HG02798 (cell line): ENCODE data around the gene WHRN.

Source experiments
- ATAC-seq: cut with Tn5 transposase; IDR thresholded peaks from one replicate; pipeline ENCODE4 v1.9.1; 2021; ENCODE audit warnings: mild to moderate bottlenecking; ENCODE audit not compliant: unreplicated experiment, poor library complexity

WHRN gene

GRCh38 chr9:114428466-114428865 lies 76.8 kb downstream of the WHRN start:
- ATAC-seq, result no peak

DNA sequence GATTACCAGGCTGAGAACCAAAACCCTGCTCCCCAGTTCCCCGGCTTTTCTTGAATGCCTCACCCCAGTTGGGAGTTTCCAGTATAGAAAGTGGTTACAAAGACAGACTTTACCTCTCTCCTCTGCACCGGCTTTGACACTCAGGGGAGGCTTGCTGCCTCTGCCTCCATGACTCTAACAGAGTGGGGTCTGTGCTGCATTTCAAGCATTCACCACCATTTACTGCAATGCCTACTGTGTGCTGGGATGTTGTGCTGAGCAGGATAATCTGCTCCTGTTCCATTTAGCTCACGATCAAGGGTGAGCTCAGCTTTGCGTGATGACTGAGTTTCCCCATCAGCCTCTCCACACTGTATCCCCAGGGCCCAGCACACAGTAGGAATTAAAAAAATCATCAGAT lies 77.6 kb downstream of the WHRN start:
- ATAC-seq, result no peak

GRCh38 chr9:114426046-114426948 lies 79.0 kb downstream of the WHRN start:
- ATAC-seq, result no peak

GRCh38 chr9:114425126-114425525 lies 80.1 kb downstream of the WHRN start:
- no peak for ATAC-seq

- ATAC-seq, result no peak
These were observed 81.1 kb downstream of the WHRN start for GRCh38 chr9:114424126-114424525.

DNA sequence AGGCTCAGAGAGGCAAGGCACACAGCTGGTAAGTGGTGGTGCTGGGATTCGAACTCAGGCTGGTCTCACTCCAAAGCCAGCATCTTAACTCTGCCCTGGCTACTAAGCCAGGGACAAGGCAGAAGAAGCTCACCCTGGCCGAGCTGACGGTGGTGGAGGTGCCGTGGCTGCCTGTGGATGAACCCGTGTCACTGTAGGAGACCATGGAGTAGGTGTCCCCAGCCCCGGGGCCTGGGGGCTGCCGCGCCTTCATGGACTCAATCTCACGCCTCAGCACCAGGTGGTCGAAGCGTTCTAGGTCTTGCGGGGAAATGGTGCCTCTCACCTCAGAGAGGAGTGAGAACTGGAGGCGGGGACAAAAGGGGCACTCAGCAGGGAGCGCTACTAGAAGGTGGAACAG lies 82.1 kb downstream of the WHRN start:
- ATAC-seq, result no peak

GRCh38 chr9:114421147-114421546 lies 84.1 kb downstream of the WHRN start:
- ATAC-seq, result no peak

DNA sequence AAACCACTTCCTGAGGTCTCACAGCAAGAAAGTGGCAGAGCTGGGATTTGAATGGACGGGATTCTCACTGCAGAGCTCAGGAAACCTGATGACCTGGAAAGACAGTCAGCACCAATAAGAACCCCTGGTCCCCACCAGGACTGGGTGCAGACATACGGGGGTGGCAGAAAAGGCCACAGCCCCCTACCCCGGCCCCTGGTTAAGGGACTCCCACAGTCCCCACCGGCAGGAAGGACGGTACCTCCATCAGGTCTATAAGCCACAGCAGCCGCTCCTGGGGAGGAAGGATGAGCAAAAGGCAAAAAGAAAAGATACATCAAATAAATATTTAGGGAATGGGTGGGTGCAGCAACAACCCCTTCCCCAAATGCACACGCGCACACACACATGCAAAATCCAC lies 85.5 kb downstream of the WHRN start:
- no peak for ATAC-seq

GRCh38 chr9:114418053-114418452 lies 87.2 kb downstream of the WHRN start:
- no peak for ATAC-seq

DNA sequence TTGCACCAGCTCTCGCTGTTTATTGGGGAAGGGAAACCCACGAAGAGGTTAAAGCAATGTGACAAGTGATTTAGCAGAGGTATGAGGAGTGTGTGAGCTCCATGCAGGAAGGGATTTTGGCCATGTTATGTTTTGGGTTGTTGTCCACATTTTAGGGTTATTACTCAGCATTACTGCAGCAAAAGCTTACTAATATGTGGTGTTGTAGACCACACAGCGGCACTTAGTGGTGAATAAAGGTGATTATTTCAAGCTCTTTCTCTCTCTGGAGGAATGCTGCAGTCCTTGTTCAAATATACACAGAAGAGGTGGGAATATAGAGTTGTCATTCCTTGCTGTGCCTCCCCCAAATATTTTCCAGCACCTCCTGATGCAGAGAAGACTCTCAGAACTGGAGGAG lies 87.8 kb downstream of the WHRN start:
- no peak for ATAC-seq

- no peak for ATAC-seq
These were observed 88.4 kb downstream of the WHRN start for GRCh38 chr9:114416906-114417305.

DNA sequence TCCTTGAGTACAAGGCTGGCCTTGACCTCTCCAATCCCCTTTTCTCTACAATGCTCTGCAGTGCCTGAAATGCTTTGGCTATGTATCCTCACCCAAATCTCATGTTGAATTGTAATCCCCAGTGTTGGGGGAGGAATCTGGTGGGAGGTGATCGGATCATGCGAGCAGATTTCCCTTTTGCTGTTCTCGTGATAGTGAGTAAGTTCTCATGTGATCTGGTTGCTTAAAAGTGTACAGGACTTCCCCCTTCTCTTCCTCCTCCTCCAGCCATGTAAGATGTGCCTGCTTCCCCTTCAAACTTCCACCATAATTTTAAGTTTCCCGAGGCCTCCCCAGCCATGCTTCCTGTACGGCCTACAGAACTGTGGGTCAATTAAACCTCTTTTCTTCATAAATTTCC lies 89.0 kb downstream of the WHRN start:
- no peak for ATAC-seq

DNA sequence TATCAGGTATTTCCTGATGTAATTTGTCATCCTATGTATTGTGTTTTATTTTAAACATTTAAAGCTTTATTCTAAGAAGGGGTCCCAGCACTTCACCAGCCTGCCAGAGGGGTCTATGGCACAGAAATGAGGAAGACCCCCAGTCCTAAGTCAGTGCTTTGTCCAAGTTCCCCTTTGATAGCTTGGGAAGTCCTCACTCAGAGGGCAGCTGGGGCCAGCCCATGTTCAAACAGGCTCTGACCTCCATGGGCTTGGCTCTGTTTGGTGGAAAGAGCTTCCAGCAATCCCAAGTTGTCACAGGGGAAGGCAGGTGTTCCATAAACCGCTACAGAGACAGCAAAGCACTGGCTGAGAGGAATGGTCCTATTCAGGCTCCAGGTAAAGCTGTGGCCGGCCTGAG lies 90.9 kb downstream of the WHRN start:
- ATAC-seq, result no peak

DNA sequence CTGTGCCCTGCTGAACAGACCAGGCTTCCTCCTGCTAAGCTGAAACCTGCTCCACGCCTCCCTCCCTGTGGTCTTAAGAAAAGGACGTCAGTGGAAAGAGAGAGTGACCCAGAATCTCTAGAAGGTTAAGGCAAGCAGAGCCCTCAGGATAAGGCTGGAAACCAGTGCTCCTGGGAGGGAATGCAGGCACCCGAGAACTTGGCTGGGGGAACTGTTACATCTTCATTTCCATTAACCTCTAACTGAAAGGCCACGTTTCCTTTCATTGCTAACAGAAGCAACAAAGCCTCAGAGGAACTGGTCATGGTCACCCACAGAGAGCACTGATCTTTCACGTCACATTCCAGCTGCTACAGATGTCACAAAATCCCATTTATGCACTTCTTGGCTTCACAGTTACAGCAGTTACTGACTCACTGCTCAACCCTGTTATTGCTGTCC lies 91.4 kb downstream of the WHRN start:
- ATAC-seq, result no peak

DNA sequence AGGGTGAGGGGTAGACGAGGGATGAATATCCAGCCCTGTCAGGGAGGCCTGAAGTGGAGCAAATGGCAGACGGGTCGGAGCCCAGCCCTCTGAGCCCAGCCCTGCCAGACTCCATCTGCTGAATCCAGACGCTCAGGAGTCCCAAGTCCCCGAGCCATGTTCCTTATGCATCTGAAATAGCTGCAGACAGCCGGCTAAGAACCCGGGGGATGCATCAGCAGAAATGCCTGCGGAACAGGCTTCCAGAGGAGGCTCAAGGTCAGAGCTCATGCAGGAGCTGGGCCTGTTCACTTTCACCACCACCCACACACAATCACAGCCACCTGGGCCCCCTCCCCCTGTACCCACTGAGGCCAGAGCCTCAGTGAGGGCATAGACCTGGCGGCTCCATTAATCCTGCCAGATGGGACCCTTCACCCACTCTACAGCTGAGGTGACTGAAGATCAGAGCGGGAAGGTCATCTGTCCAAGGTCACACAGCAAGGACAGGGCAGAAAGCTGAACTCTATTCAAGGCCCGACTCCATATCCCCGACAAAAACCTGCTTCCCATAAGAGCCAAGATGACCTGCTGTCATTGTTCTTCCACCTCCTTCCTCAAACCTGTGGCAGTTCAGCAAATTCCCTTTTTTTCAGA lies 93.1 kb downstream of the WHRN start:
- ATAC-seq, result no peak

GRCh38 chr9:114411452-114411851 lies 93.8 kb downstream of the WHRN start:
- no peak for ATAC-seq

GRCh38 chr9:114410910-114411309 lies 94.4 kb downstream of the WHRN start:
- no peak for ATAC-seq

GRCh38 chr9:114409842-114410241 lies 95.4 kb downstream of the WHRN start:
- no peak for ATAC-seq

GRCh38 chr9:114409103-114409780 lies 96.0 kb downstream of the WHRN start:
- no peak for ATAC-seq

DNA sequence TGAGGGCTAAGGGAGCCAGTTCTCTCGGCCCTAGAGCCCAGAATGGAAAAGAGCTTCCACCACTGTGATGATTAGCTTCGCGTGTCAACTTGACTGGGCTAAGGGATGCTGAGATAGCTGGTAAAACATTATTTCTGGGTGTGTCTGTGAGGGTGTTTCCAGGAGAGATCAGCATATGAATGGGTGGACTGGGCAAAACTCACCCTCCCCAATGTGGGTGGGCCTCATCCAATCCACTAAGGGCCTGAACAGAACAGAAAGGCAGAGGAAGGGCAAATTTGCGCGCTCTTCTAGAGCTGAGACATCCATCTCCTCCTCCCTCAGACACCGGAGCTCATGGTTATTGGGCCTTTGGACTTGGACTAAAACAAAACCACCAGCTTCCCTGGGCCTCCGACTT lies 96.6 kb downstream of the WHRN start:
- ATAC-seq, result no peak

DNA sequence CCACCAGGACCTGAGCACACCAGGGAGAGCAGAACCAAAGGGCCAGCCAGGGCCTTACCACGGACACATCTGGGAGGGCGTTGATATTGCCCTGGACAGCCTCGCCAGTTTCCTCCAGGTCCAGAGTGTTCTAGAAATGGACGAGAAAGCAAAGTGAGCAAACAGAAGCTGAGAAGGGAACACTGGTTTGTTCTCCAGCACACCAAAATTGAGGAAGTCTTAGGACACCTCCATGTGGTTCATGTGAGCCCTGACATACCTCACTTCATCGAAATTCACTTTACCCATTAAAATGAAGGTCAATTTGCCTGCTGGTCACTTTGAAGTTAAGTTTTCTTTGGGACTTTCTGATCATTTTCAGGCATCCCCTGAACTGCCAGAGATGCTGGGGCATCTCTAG lies 97.4 kb downstream of the WHRN start:
- no peak for ATAC-seq
